ENCODE results near the gene SMARCC2.

Gene SMARCC2

GRCh38 chr12:56189099-56189917 lies at the start of gene SMARCC2:
TSS of gene SMARCC2 (minus strand) at chr12:56189483. CDS start at chr12:56189461, 22 bp downstream.
- peak; percentile 71 to 74 (median 72) for DNase-seq

GRCh38 chr12:56237552-56237951 lies 48.3 kb upstream of the SMARCC2 start:
- DNase-seq = no peak

GRCh38 chr12:56236985-56237384 lies 47.7 kb upstream of the SMARCC2 start:
- DNase-seq = no peak

- DNase-seq = no peak
Observed at GRCh38 chr12:56236091-56236490, 46.8 kb upstream of the SMARCC2 start.

- no peak for DNase-seq
Observed at GRCh38 chr12:56234746-56235436, 45.6 kb upstream of the SMARCC2 start.

GRCh38 chr12:56231184-56231582 lies 41.9 kb upstream of the SMARCC2 start:
- DNase-seq = no peak

- no peak for DNase-seq
Observed at GRCh38 chr12:56230432-56231183, 41.3 kb upstream of the SMARCC2 start.

GRCh38 chr12:56229916-56230431 lies 40.7 kb upstream of the SMARCC2 start, which contains the start of gene SLC39A5:
TSS of gene SLC39A5 (plus strand) at chr12:56230051. CDS start at chr12:56231275, 1,224 bp downstream.
- DNase-seq = no peak

- no peak for DNase-seq
Observed at GRCh38 chr12:56229082-56229481, 39.8 kb upstream of the SMARCC2 start.

- DNase-seq = no peak
Observed at GRCh38 chr12:56224954-56225353, 35.7 kb upstream of the SMARCC2 start.

- DNase-seq = peak; percentile 74 to 90 (median 82)
Observed at GRCh38 chr12:56224102-56224701, 34.9 kb upstream of the SMARCC2 start, which contains the start of gene NABP2. TSS of gene NABP2 (plus strand) at chr12:56224342. CDS start at chr12:56224857, 515 bp downstream.

GRCh38 chr12:56223571-56224101 lies 34.4 kb upstream of the SMARCC2 start:
- DNase-seq = no peak

GRCh38 chr12:56222531-56222895 lies 33.2 kb upstream of the SMARCC2 start:
- DNase-seq = no peak

GRCh38 chr12:56221757-56222530 lies 32.7 kb upstream of the SMARCC2 start, which contains the start of gene RNF41:
TSS of gene RNF41 (minus strand) at chr12:56221922. CDS start at chr12:56214047, 7,875 bp downstream.
- peak; percentile 73 to 83 (median 80) for DNase-seq

GRCh38 chr12:56221232-56221756 lies 32.0 kb upstream of the SMARCC2 start:
- no peak for DNase-seq

- no peak for DNase-seq
Observed at GRCh38 chr12:56220611-56221231, 31.4 kb upstream of the SMARCC2 start.

- no peak for DNase-seq
Observed at GRCh38 chr12:56219840-56220239, 30.6 kb upstream of the SMARCC2 start.

GRCh38 chr12:56216461-56216860 lies 27.2 kb upstream of the SMARCC2 start:
- no peak for DNase-seq

- DNase-seq = no peak
Observed at GRCh38 chr12:56213878-56214277, 24.6 kb upstream of the SMARCC2 start.

GRCh38 chr12:56212361-56212760 lies 23.1 kb upstream of the SMARCC2 start:
- no peak for DNase-seq

GRCh38 chr12:56208006-56208405 lies 18.7 kb upstream of the SMARCC2 start:
- DNase-seq = no peak
